Measurements from ENCODE around the gene LGALS3. TPM values are rescaled to one million over a fixed set of nuclear protein-coding genes. Genes with fewer than 3 reads are reported as not detected.

Gene LGALS3
- total RNA-seq, 1 experiment from 2014 or later, result 122 TPM

Other genes with a start within 250 kb of the LGALS3 start
- 4.1 and 5.1 TPM in 2 replicates for gene GCH1, start 226.4 kb upstream of the LGALS3 start, total RNA-seq (2021)
- gene WDHD1, start 102.2 kb upstream of the LGALS3 start, total RNA-seq (2021), result 27.9 and 34.3 TPM in 2 replicates
- gene SOCS4, start 102.0 kb upstream of the LGALS3 start, total RNA-seq (2021), result 25.3 and 33.4 TPM in 2 replicates
- 54.3 and 79.7 TPM in 2 replicates for gene MAPK1IP1L, start 77.6 kb upstream of the LGALS3 start, total RNA-seq (2021)
- 51.7 and 80.0 TPM in 2 replicates for gene DLGAP5, start 62.3 kb downstream of the LGALS3 start, total RNA-seq (2021)
- 32.8 and 33.1 TPM in 2 replicates for gene FBXO34, start 142.2 kb downstream of the LGALS3 start, total RNA-seq (2021)